MM.1S (cell line): ENCODE measurements around the gene BCAS3.

ENCODE experiments used
- CTCF ChIP-seq: fragments of 300-600 bp; sonication (generic); IDR thresholded peaks from 2 replicates; pipeline ENCODE4 v1.5.1; 2016; ENCODE audit warnings: antibody characterized with exemption, low read length, mixed read lengths
- EZH2 ChIP-seq: fragments of 300-600 bp; sonication (generic); optimal IDR thresholded peaks from 2 replicates; pipeline ENCODE3; 2017; ENCODE audit warnings: low read depth, mild to moderate bottlenecking, antibody characterized with exemption, low read length, mixed read lengths
- EZH2phosphoT487 ChIP-seq: fragments of 300-600 bp; sonication (generic); IDR thresholded peaks from 2 replicates; pipeline ENCODE4 v1.6.1; 2018; ENCODE audit warnings: antibody characterized with exemption, low read length

GRCh38 chr17:61389670-61390478, 712.2 kb downstream of the BCAS3 start:
- TF ChIP-seq CTCF: peak; percentile 96
- no peak for TF ChIP-seq EZH2phosphoT487
- TF ChIP-seq EZH2: no peak
